Subcutaneous adipose tissue (tissue), 4 donors: ENCODE measurements around the gene TCEAL7. TPM values are rescaled to one million over a fixed set of nuclear protein-coding genes. Genes with fewer than 3 reads are reported as not detected.

Source experiments
- CTCF ChIP-seq: fragments of 450-650 bp; IDR thresholded peaks from one replicate; pipeline ENCODE4 v1.5.1; 2016; ENCODE audit warnings: low read depth, mild to moderate bottlenecking, control low read depth, antibody characterized with exemption, moderate library complexity
- total RNA-seq, 4 donors: library from RNA; depleted of rRNA; stranded (reverse); fragments of >200 nt; gene quantifications; one replicate each; pipeline ENCODE4 v1.1.0, GENCODE V29; 2016

The TCEAL7 gene
- total RNA-seq, result 1 to 10 TPM; 2.6 to 4.8 (median 3.8) TPM

- no peak for TF ChIP-seq CTCF
These were observed at the start of gene TCEAL7 for GRCh38 chrX:103329991-103330390. Gene TCEAL7, plus strand, starts transcription at chrX:103330239. Its CDS starts 1,165 bp downstream, at chrX:103331404.

GRCh38 chrX:103293118-103293517, 36.9 kb upstream of the TCEAL7 start:
- no peak for TF ChIP-seq CTCF

GRCh38 chrX:103304705-103305104, 25.3 kb upstream of the TCEAL7 start:
- TF ChIP-seq CTCF, result no peak

GRCh38 chrX:103309860-103310554, 20.0 kb upstream of the TCEAL7 start:
- TF ChIP-seq CTCF, result no peak

- TF ChIP-seq CTCF, result no peak
These were observed 19.3 kb upstream of the TCEAL7 start, which contains the start of gene BEX2 for GRCh38 chrX:103310555-103311398. Gene BEX2, minus strand, starts transcription at chrX:103310990. Its CDS starts 1,014 bp downstream, at chrX:103309976.

- TF ChIP-seq CTCF, result no peak
These were observed 18.6 kb upstream of the TCEAL7 start for GRCh38 chrX:103311399-103311780.

- no peak for TF ChIP-seq CTCF
These were observed 746 bp downstream of the TCEAL7 start for GRCh38 chrX:103330681-103331288.
